ENCODE data around the gene NAALADL1. TPM values are rescaled to one million over a fixed set of nuclear protein-coding genes. Genes with fewer than 3 reads are reported as not detected.
A peak's percentile ranks its signal among the peaks of the same experiment; 100 is the strongest.

The NAALADL1 gene
- total RNA-seq, 1 experiment from 2014 or later = not detected

- TF ChIP-seq ATF3 (IDR thresholded peaks at IDR 0.05) = no peak
- TF ChIP-seq, protein P1, sequence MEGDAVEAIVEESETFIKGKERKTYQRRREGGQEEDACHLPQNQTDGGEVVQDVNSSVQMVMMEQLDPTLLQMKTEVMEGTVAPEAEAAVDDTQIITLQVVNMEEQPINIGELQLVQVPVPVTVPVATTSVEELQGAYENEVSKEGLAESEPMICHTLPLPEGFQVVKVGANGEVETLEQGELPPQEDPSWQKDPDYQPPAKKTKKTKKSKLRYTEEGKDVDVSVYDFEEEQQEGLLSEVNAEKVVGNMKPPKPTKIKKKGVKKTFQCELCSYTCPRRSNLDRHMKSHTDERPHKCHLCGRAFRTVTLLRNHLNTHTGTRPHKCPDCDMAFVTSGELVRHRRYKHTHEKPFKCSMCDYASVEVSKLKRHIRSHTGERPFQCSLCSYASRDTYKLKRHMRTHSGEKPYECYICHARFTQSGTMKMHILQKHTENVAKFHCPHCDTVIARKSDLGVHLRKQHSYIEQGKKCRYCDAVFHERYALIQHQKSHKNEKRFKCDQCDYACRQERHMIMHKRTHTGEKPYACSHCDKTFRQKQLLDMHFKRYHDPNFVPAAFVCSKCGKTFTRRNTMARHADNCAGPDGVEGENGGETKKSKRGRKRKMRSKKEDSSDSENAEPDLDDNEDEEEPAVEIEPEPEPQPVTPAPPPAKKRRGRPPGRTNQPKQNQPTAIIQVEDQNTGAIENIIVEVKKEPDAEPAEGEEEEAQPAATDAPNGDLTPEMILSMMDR (IDR thresholded peaks at IDR 0.05 in 2 of 3, conservative IDR thresholded peaks at IDR 0.05 in 1 of 3; ENCODE audit: borderline replicate concordance in 1 of 3, insufficient read depth in 1 of 3, low read depth in 2 of 3, low read length in 2 of 3) = 0 out of 6 replicates have a peak, but pooled peaks of 1 of the 3 experiments have one; percentile 1
- DNase-seq (ENCODE audit: low read depth, low spot score) = no peak
- RAD21 ChIA-PET (ENCODE audit: low non-redundant PET in 1 of 2, low total read pairs in 2 of 2, uncharacterized antibody in 2 of 2, unreplicated experiment in 2 of 2) = no interaction called here
- no peak overlapping the region for H3K4me3 ChIP-seq (replicated peaks in 1 of 2; ENCODE audit: low read depth in 1 of 2, low read length in 2 of 2)
- no peaks in the 10 kb centered on the region for H3K9me3 ChIP-seq (ENCODE audit: control insufficient read depth in 1 of 2, insufficient read depth in 1 of 2, low read depth in 1 of 2, low read length in 2 of 2)
- no peaks in the 10 kb centered on the region for H3K79me2 ChIP-seq (ENCODE audit: insufficient read depth, low read length)
- POLR2A ChIA-PET = no interaction called here
- H3K4me2 ChIP-seq (ENCODE audit: low read length) = no peak overlapping the region
- BruUV-seq (replicated peaks) = no TSS peak
- H4K20me1 ChIP-seq (ENCODE audit: insufficient read depth) = no peaks in the 10 kb centered on the region
- no peaks in the 10 kb centered on the region for H3K9me2 ChIP-seq (ENCODE audit: insufficient read depth)
- H2AFZ ChIP-seq (ENCODE audit: low read depth, low read length, poor library complexity, severe bottlenecking) = no peak overlapping the region
- no peaks in the 10 kb centered on the region for H3K36me3 ChIP-seq (ENCODE audit: control insufficient read depth in 1 of 2, insufficient read depth in 2 of 2, low read length in 2 of 2)
- peaks cover 12 to 16% of the 10 kb centered on the region in 2 experiments; a peak in 3 of 4 replicates for H3K4me1 ChIP-seq (ENCODE audit: control insufficient read depth in 1 of 2, insufficient read depth in 2 of 2, low read length in 2 of 2)
- H3K27me3 ChIP-seq (ENCODE audit: insufficient read depth, low read length) = no peaks in the 10 kb centered on the region
- CTCF ChIA-PET = no interaction called here
- intact Hi-C loops (cut with micrococcal nuclease) = no loop called here
- H3K9ac ChIP-seq (ENCODE audit: low read length) = no peak overlapping the region
- ATAC-seq = no peak
- H3K27ac ChIP-seq (ENCODE audit: low read depth, low read length) = no peak overlapping the region
These were observed 26.1 kb downstream of the NAALADL1 start for GRCh38 chr11:65032216-65032615.

DNA sequence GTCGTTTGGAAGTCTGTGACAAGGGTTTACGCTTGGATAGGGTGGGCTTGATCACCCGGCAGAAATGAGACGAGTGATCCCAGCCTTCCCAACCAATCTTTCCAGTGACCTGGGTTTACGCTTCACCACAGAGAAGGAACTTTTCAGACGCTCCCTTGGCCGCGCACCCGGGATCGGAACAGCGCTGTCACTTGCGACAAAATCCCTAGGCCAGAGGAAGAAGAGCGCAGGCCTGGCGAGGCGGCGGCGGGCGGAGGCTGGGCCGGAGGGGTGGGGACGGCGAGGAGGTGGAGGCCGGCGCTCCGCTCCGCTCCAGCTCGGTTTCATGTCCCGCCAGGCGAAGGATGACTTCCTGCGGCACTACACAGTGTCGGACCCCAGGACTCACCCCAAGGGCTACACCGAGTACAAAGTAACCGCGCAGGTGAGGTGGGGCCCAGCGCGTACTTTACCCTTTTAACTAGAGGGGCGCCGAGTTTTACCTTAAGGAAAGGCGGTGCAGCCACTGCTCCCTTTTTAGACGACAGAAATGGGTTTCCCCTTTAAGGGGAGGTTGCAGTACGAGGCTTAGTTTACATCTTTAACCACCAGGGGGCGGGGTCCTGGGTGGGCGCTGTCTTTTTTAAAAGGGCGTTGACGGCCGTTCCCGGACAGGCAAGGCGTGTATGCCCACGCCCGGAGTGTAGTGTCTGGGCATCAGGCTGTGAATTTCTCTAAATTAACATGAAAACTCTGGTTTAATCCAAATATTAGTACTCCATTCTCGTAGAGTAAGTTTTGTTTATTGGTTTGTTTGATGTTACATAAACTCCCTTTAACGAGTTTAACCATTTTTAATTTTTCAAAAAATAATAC is 30.9 kb downstream of the NAALADL1 start, which contains the start of gene SNX15:
SNX15 (plus strand) TSS at position 227 of the 855 bp plus-strand sequence; CDS start at position 326, 99 bp downstream.
- ChIA-PET POLR2A (interaction anchor here (0.6 to 1.2 kb wide), 3 partner anchors 13 to 95 kb away, joined by 3 to 5 read pairs (median 4); partner anchors contain the start of gene SAC3D1), RAD21 (ENCODE audit: low non-redundant PET in 1 of 2, low total read pairs in 2 of 2, uncharacterized antibody in 2 of 2, unreplicated experiment in 2 of 2) (no interaction called here), CTCF (interaction anchor here (1.2 kb wide), 1 partner anchor 84 kb away, joined by 4 read pairs; the partner anchor contains the start of gene TM7SF2)
- H4K20me1 ChIP-seq (ENCODE audit: insufficient read depth) = no peaks in the 10 kb centered on the region
- H2AFZ ChIP-seq (ENCODE audit: low read depth, low read length, poor library complexity, severe bottlenecking) = peak within 1 kb of the TSS; percentile 18
- peak; percentile 93 for ATAC-seq
- no peaks in the 10 kb centered on the region for H3K9me2 ChIP-seq (ENCODE audit: insufficient read depth)
- peak; percentile 97 for DNase-seq (ENCODE audit: low read depth, low spot score)
- peak within 1 kb of the TSS; percentile 75 for H3K27ac ChIP-seq (ENCODE audit: low read depth, low read length)
- H3K36me3 ChIP-seq (ENCODE audit: control insufficient read depth in 1 of 2, insufficient read depth in 2 of 2, low read length in 2 of 2) = no peaks in the 10 kb centered on the region
- peak within 1 kb of the TSS; percentile 39 to 44 for H3K4me3 ChIP-seq (replicated peaks in 1 of 2; ENCODE audit: low read depth in 1 of 2, low read length in 2 of 2)
- peak within 1 kb of the TSS; percentile 43 for H3K9ac ChIP-seq (ENCODE audit: low read length)
- peak within 1 kb of the TSS; percentile 71 for H3K4me2 ChIP-seq (ENCODE audit: low read length)
- H3K9me3 ChIP-seq (ENCODE audit: control insufficient read depth in 1 of 2, insufficient read depth in 1 of 2, low read depth in 1 of 2, low read length in 2 of 2) = no peaks in the 10 kb centered on the region
- peaks cover 11 to 22% of the 10 kb centered on the region in 2 experiments; a peak in 3 of 4 replicates for H3K4me1 ChIP-seq (ENCODE audit: control insufficient read depth in 1 of 2, insufficient read depth in 2 of 2, low read length in 2 of 2)
- intact Hi-C loops (cut with micrococcal nuclease) = loop anchor here (1.0 to 5.0 kb wide), 5 partner anchors 13 to 180 kb away; partner anchors contain the start of genes ARL2, ATG2A, CDCA5 and EHD1
- H3K79me2 ChIP-seq (ENCODE audit: insufficient read depth, low read length) = no peaks in the 10 kb centered on the region
- TSS peak; percentile 79 for BruUV-seq (replicated peaks)
- no peaks in the 10 kb centered on the region for H3K27me3 ChIP-seq (ENCODE audit: insufficient read depth, low read length)
- TF ChIP-seq MAX (IDR thresholded peaks at IDR 0.05) (peak; percentile 97), ATF3 (IDR thresholded peaks at IDR 0.05) (no peak), ZBTB33 (IDR thresholded peaks at IDR 0.05; ENCODE audit: extremely low read depth, insufficient replicate concordance, low read length) (peak; percentile 52), ELF1 (IDR thresholded peaks at IDR 0.05; ENCODE audit: borderline replicate concordance, low read depth) (no peak), YY1 (IDR thresholded peaks at IDR 0.05; ENCODE audit: extremely low read depth, insufficient replicate concordance, low read depth, low read length) (peak; percentile 81), JUND (IDR thresholded peaks at IDR 0.05) (peak; percentile 33; the same call in 1 of the 2 replicates)
- TF ChIP-seq, protein P1 (IDR thresholded peaks at IDR 0.05 in 2 of 3, conservative IDR thresholded peaks at IDR 0.05 in 1 of 3; ENCODE audit: borderline replicate concordance in 1 of 3, insufficient read depth in 1 of 3, low read depth in 2 of 3, low read length in 2 of 3) = peak; percentile 12 to 61 (median 42); a peak in 4 of 6 replicates
